DMS 273 (cell line): ENCODE measurements around the gene TUBB4B.

Experiments used
- DNase-seq: peaks from one replicate; lab custom pipeline; 2025; ENCODE audit not compliant: unreplicated experiment; lab: John Stamatoyannopoulos, UW

TUBB4B gene

GRCh38 chr9:137240841-137241489 is at the start of gene TUBB4B:
Gene TUBB4B, plus strand, starts transcription at chr9:137241287. Its CDS starts 74 bp downstream, at chr9:137241361.
- peak; percentile 99 for DNase-seq

DNA sequence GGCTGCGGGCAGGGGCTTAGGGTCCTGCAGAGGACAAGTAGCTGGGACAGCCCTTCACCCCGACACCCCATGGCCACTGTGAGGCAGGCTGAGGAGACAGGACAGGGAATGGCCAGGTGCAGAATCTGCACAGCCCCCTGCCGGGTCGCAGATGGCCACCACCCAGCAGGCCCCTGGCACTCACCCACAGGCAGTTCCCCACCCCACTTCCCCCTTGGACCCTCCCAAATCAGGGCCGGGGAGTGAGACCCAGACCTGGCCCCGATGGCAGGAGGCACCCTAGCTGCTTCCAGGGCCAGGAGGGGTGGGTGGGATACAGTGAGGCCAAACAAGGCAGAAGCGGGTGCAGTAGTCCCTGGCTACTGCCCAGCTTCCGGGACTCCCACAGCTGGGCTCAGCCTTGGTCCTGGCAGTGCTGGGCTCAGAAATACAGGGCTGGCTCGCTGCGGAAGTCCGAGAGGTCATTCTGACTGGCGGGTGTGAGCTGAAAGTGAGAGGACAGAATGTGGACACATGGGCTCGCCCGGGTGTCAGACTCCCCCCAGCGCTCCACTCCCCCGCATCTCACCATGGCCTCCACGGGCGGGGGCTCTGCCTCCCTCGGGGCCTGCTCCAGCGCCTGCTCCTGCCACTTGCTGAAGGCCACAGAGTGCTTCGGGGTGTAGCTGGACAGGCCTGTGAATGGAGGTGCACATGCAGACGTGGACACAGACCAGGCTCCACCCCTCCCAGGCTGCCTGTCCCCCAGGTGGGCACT is 49.2 kb upstream of the TUBB4B start:
- DNase-seq: no peak

GRCh38 chr9:137192448-137192780 is 48.7 kb upstream of the TUBB4B start:
- no peak for DNase-seq

DNA sequence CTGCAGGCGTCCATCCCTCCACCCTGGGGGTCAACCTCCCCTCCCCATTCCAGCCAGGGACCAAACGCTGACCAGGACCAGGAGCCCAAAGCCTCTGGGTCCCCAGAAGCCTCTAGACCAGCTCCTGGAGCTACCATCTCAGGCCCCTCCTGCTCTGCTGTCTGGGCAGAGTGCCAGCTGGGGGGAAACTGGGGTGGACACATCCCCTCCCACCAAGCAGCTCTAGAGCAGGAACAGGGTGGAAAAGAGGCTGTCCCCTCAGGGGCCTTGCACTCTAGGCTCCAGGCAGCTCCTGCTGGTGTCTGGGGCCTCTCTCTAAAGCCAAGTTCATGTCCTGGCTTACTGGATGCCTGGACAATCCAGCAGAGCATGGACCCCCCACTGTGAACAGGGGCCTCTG is 48.2 kb upstream of the TUBB4B start:
- DNase-seq: no peak

GRCh38 chr9:137193771-137194170 is 47.3 kb upstream of the TUBB4B start:
- peak; percentile 45 for DNase-seq

DNA sequence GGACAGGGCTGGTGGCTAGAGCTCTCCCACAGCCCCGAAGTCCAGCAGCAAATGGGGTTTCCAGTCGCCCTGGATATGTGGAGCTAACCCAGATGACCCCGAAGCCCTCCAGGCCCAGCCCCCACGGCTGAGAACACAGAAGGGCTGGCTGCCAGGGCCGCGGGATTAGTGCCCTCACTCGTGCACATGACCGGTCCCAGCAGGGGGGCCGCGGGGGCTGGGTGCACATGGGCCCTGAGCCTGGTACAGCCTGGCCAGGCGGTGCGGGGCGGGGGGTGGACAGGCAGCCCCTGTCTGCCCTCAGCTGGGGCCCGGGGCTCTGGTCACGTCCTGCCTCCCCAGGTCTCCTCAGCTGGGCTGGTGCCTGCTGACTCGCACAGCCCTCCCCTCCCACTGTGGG is 46.7 kb upstream of the TUBB4B start:
- no peak for DNase-seq

DNA sequence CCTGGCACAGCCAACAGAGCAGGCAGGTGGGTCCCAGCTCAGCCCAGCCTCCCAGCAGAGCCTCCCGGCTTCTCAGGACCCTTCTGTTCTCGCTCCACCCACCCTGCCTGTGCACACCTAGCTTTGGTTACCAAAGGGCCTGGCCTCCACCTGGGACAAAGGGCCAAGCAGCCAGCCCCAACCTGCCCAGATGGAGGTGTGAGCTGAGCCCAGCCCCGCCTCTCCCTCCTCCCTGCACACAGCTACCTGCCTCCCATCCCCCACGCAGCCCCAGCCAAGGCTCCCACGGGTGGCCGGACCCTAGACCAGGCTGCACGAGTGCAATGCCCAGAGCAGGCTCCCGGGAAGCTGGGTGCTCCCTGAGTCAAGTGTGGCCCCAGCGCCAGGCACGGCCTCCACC is 46.2 kb upstream of the TUBB4B start:
- DNase-seq: no peak

- peak; percentile 39 for DNase-seq
Measured at GRCh38 chr9:137195525-137196220, 45.4 kb upstream of the TUBB4B start.

- DNase-seq: no peak
Measured at GRCh38 chr9:137198051-137198901, 42.8 kb upstream of the TUBB4B start.

DNA sequence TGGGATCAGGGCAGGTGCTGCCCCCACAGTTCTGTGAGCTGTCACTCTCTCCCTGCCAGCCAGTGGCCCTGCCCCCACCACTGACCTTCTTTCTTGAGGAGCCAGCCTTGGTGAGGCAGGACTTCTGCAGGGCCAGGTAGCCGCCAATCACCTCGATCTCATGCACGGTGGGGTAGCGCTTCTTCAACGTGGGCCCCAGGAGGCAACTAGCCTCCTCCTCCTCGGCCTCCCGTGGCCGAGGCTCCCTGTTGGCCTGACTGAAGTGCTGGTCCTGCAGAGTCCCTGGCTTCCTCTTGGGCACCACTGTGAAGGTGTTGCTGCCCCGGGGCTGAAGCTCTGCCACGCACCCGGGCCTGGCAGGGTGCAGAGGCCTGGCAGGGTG is 42.2 kb upstream of the TUBB4B start:
- no peak for DNase-seq

GRCh38 chr9:137199411-137200121 is 41.5 kb upstream of the TUBB4B start:
- no peak for DNase-seq

DNA sequence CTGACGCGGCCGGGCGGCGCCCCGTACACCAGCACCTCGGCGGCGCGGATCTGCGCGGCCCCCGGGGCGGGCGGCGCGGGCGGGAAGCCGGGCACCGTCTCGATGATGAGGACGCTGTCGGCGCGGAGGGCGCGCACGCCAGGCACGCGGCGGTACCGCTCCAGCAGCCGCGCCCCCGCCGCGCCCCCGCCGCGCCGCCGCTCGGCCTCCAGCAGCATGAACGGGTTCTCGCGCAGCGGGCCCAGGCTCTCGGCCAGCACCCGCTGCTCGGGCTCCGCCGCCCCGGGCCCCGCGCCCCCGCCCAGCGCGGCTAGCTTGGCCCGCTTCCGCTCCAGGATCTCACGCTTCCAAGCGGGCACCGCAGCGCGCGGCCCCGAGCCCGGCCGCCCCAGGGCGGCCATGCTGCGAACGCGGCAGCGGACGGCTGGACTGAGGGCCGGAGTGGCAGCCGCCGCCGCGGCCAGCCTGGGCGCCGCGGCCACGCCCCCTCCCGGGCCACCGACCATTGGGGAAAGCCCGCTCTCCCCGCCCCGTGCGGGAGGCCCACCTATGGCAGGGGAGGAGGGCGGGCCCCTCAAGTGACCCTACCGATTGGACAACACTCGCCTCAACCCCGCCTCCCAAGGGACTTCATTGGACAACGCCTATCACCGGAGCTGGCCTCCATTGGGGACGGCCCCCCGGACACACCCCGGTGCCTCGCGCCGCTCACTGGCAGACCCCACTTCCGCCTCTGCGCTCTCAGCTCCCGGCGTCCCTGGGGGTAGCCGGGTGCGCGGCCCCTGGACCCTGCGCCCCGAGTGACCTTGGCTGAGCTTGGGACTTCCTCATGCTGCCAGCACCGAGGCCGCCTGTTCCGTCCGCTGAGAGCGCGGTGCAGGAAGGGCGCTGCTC is 40.5 kb upstream of the TUBB4B start, which contains the start of gene TPRN:
Gene TPRN, minus strand, starts transcription at position 431 of the 894 bp plus-strand sequence. Its CDS starts 30 bp downstream, at position 401.
- DNase-seq: peak; percentile 99

- no peak for DNase-seq
Measured at GRCh38 chr9:137201205-137201868, 39.8 kb upstream of the TUBB4B start.

DNA sequence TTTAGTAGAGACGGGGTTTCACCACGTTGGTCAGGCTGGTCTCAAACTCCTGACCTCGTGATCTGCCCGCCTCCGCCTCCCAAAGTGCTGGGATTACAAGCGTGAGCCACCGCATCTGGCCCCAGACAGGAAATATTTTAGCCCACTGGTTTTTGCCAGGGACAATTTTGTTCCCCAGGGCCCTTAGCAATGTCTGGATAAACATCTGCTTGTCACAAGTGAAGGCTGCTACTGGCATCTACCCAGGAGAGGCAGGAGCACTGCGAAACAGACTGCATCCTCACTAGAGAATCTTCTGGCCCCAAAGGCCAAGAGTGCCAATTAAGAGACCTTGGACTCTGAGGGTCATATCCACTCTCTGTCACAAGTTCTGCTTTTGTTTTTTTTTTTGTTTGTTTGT is 38.1 kb upstream of the TUBB4B start:
- DNase-seq: no peak

DNA sequence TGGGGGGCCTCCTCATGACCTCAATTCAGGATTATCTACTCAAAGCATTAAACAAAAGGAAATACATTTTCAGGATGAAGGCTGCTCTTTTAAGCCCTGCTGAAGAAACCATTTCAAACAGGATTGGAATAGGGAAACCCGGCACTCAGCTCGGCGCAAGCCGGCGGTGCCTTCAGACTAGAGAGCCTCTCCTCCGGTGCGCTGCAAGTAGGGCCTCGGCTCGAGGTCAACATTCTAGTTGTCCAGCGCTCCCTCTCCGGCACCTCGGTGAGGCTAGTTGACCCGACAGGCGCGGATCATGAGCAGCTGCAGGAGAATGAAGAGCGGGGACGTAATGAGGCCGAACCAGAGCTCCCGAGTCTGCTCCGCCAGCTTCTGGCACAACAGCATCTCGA is 36.4 kb upstream of the TUBB4B start:
- DNase-seq: no peak

DNA sequence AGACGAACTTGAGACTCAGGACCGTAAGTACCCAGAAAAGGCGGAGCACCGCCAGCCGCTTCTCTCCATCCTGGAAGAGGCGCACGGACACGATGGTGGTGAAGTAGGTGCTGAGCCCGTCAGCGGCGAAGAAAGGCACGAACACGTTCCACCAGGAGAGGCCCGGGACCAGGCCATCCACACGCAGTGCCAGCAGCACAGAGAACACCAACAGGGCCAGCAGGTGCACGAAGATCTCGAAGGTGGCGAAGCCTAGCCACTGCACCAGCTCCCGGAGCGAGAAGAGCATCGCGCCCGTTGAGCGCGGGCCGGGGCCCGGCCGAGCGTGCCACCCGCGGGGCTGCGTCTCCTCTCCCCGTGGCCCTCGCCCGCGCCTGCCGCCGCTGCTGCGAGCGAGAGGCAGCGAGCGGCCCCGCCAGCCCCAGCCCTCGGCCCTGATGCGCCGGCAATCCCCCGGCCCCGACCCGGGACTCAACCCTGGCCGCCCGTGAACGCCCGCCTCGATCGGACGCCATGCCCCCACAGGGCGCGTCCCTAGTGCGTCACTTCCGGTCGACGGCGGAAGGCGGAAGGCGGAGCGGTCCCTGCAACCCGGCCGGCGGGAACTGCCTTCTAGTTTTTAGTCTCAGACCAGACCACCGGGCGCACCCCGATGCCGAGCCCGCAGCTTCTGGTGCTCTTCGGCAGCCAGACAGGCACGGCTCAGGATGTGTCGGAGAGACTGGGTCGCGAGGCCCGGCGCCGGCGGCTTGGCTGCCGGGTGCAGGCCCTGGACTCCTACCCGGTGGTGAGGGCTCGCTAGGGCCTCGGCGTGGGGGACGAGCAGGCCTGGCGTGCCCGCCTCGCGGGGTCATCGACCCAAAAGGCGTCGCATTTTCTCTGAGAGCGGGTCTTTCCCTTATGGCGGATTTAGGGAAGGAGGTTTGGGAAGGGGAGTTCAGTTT is 35.7 kb upstream of the TUBB4B start, which contains the start of the genes NDOR1 and TMEM203:
Gene NDOR1, plus strand, starts transcription at position 575 of the 944 bp plus-strand sequence. Its CDS starts 78 bp downstream, at position 653.
Gene TMEM203, minus strand, starts transcription at position 523 of the 944 bp plus-strand sequence. Its CDS starts 234 bp downstream, at position 289.
- DNase-seq: peak; percentile 95

- DNase-seq: no peak
Measured at GRCh38 chr9:137206602-137207001, 34.5 kb upstream of the TUBB4B start.

- DNase-seq: no peak
Measured at GRCh38 chr9:137211532-137211931, 29.6 kb upstream of the TUBB4B start.
